NCI-H748 (cell line): ENCODE data around the gene PROSER3.

Experiments used
- DNase-seq: peaks from one replicate; lab custom pipeline; 2025; ENCODE audit not compliant: unreplicated experiment; lab: John Stamatoyannopoulos, UW

The PROSER3 gene

GRCh38 chr19:35775298-35776101 lies 17.5 kb downstream of the PROSER3 start, which contains the start of gene ARHGAP33:
Gene ARHGAP33, plus strand, starts transcription at chr19:35775564. Its CDS starts 95 bp downstream, at chr19:35775659.
- DNase-seq, result peak; percentile 100

GRCh38 chr19:35776102-35776788 lies 18.3 kb downstream of the PROSER3 start:
- DNase-seq, result peak; percentile 56

- DNase-seq, result no peak
Observed at GRCh38 chr19:35777086-35777841, 19.3 kb downstream of the PROSER3 start.

GRCh38 chr19:35777961-35778360 lies 20.0 kb downstream of the PROSER3 start:
- DNase-seq, result no peak

- DNase-seq, result no peak
Observed at GRCh38 chr19:35779033-35779432, 21.1 kb downstream of the PROSER3 start.

- DNase-seq, result no peak
Observed at GRCh38 chr19:35780058-35780457, 22.1 kb downstream of the PROSER3 start.

- no peak for DNase-seq
Observed at GRCh38 chr19:35780717-35781116, 22.7 kb downstream of the PROSER3 start.

GRCh38 chr19:35781650-35782049 lies 23.7 kb downstream of the PROSER3 start:
- DNase-seq, result no peak

- DNase-seq, result no peak
Observed at GRCh38 chr19:35782589-35782988, 24.6 kb downstream of the PROSER3 start.

- no peak for DNase-seq
Observed at GRCh38 chr19:35783469-35784434, 25.8 kb downstream of the PROSER3 start.

- peak; percentile 33 for DNase-seq
Observed at GRCh38 chr19:35784503-35785338, 26.7 kb downstream of the PROSER3 start.

GRCh38 chr19:35785339-35785627 lies 27.3 kb downstream of the PROSER3 start:
- no peak for DNase-seq

- no peak for DNase-seq
Observed at GRCh38 chr19:35786299-35787160, 28.6 kb downstream of the PROSER3 start.

- DNase-seq, result no peak
Observed at GRCh38 chr19:35787227-35787799, 29.3 kb downstream of the PROSER3 start.

GRCh38 chr19:35788205-35788960 lies 30.4 kb downstream of the PROSER3 start:
- no peak for DNase-seq

- no peak for DNase-seq
Observed at GRCh38 chr19:35789195-35789977, 31.4 kb downstream of the PROSER3 start.
